Measurements from ENCODE around the gene GCG. TPM values are rescaled to one million over a fixed set of nuclear protein-coding genes. Genes with fewer than 3 reads are reported as not detected.

The GCG gene
- total and polyA plus RNA-seq, 10 of the 15 experiments (the other 5 are each of a cell fraction or from before 2014, with no cell fraction given) = not detected

DNA sequence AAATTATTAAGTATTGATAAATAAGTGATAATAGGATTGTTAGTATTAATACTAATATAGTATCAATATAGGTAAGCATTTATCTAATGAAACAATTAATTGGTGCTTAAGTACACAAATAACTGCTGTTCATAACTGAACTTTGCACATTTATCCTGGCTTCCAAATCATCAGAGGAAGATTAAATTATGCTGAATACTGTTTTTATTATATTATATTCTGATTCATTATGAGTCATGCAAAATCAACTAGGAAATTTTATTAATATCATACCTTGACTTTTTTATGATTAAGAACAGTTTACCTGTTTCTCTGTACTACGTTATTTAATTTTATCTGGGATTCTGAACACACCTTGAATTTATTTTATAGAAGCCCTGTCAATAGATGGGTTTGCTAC lies 48.6 kb upstream of the GCG start (continued):
- TF ChIP-seq, protein P1, sequence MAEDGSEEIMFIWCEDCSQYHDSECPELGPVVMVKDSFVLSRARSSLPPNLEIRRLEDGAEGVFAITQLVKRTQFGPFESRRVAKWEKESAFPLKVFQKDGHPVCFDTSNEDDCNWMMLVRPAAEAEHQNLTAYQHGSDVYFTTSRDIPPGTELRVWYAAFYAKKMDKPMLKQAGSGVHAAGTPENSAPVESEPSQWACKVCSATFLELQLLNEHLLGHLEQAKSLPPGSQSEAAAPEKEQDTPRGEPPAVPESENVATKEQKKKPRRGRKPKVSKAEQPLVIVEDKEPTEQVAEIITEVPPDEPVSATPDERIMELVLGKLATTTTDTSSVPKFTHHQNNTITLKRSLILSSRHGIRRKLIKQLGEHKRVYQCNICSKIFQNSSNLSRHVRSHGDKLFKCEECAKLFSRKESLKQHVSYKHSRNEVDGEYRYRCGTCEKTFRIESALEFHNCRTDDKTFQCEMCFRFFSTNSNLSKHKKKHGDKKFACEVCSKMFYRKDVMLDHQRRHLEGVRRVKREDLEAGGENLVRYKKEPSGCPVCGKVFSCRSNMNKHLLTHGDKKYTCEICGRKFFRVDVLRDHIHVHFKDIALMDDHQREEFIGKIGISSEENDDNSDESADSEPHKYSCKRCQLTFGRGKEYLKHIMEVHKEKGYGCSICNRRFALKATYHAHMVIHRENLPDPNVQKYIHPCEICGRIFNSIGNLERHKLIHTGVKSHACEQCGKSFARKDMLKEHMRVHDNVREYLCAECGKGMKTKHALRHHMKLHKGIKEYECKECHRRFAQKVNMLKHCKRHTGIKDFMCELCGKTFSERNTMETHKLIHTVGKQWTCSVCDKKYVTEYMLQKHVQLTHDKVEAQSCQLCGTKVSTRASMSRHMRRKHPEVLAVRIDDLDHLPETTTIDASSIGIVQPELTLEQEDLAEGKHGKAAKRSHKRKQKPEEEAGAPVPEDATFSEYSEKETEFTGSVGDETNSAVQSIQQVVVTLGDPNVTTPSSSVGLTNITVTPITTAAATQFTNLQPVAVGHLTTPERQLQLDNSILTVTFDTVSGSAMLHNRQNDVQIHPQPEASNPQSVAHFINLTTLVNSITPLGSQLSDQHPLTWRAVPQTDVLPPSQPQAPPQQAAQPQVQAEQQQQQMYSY (CRISPR knock-in tag; IDR thresholded peaks at IDR 0.05) = no peak
- TF ChIP-seq POLR2AphosphoS5 (IDR thresholded peaks at IDR 0.05; ENCODE audit: low read length) = no peak
- no peak for TF ChIP-seq KAT2A (conservative IDR thresholded peaks at IDR 0.05; ENCODE audit: control insufficient read depth, low read depth, low read length)
- TF ChIP-seq SPI1 (IDR thresholded peaks at IDR 0.05; ENCODE audit: borderline replicate concordance, insufficient read depth, low read depth, low read length) = no peak
- TF ChIP-seq HDGF (IDR thresholded peaks at IDR 0.05) = no peak
- TF ChIP-seq TCF12 (IDR thresholded peaks at IDR 0.05; ENCODE audit: low read depth, low read length) = no peak
- no peak for TF ChIP-seq ETV6 (conservative IDR thresholded peaks at IDR 0.05 in 1 of 2, IDR thresholded peaks at IDR 0.05 in 1 of 2; ENCODE audit: borderline replicate concordance in 1 of 2, low read depth in 1 of 2)
- no peak for TF ChIP-seq YY1 (IDR thresholded peaks at IDR 0.05; ENCODE audit: low read depth, low read length)
- TF ChIP-seq, protein P2, sequence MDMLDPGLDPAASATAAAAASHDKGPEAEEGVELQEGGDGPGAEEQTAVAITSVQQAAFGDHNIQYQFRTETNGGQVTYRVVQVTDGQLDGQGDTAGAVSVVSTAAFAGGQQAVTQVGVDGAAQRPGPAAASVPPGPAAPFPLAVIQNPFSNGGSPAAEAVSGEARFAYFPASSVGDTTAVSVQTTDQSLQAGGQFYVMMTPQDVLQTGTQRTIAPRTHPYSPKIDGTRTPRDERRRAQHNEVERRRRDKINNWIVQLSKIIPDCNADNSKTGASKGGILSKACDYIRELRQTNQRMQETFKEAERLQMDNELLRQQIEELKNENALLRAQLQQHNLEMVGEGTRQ (IDR thresholded peaks at IDR 0.05; ENCODE audit: borderline replicate concordance, low read depth, low read length) = no peak
- no peak for TF ChIP-seq CREB1 (IDR thresholded peaks at IDR 0.05; ENCODE audit: low read depth)

Measured in GM12878 (cell line).